Stimulated activated CD4-positive, alpha-beta T cell treated with anti-CD3 and anti-CD28 coated beads, Interleukin-12 subunit alpha, Interleukin-12 subunit beta, amount 100 ng/mL, for 48 hours (primary cell): Measurements from ENCODE around the gene OSBPL9.
"Not testable (repeated sequence)": the region's sequence is repeated elsewhere in the genome, so short reads cannot be mapped to it uniquely, and the experiment has no call there.

Source experiments
- DNase-seq, 3 donors: peaks; one replicate each; pipeline ENCODE4 v3.0.0-alpha.2; 2020; ENCODE audit warnings: low read depth in 2 of 3, low spot score in 1 of 3

Gene OSBPL9

GRCh38 chr1:51607681-51608095 lies 9.2 kb upstream of the OSBPL9 start:
- no peak for DNase-seq

GRCh38 chr1:51610104-51610503 lies 6.8 kb upstream of the OSBPL9 start:
- DNase-seq, result not testable (repeated sequence)

GRCh38 chr1:51610637-51611036 lies 6.3 kb upstream of the OSBPL9 start:
- DNase-seq, result no peak

GRCh38 chr1:51612447-51612961 lies 4.4 kb upstream of the OSBPL9 start:
- DNase-seq, result no peak

GRCh38 chr1:51615780-51616291 lies 1.1 kb upstream of the OSBPL9 start:
- DNase-seq, result no peak

- no peak for DNase-seq
Observed at GRCh38 chr1:51616490-51616889, 402 bp upstream of the OSBPL9 start.

GRCh38 chr1:51618715-51619114 lies 1.8 kb downstream of the OSBPL9 start:
- DNase-seq, result no peak

GRCh38 chr1:51620470-51620869 lies 3.6 kb downstream of the OSBPL9 start:
- no peak for DNase-seq

- DNase-seq, result no peak
Observed at GRCh38 chr1:51621161-51621560, 4.3 kb downstream of the OSBPL9 start.

GRCh38 chr1:51621841-51622454 lies 5.1 kb downstream of the OSBPL9 start:
- DNase-seq, result no peak

GRCh38 chr1:51622455-51622913 lies 5.6 kb downstream of the OSBPL9 start:
- peak in 1 of 3 donors; percentile 3 for DNase-seq

GRCh38 chr1:51623025-51623424 lies 6.1 kb downstream of the OSBPL9 start:
- DNase-seq, result no peak

- DNase-seq, result no peak
Observed at GRCh38 chr1:51623450-51623849, 6.6 kb downstream of the OSBPL9 start.

GRCh38 chr1:51624855-51625254 lies 8.0 kb downstream of the OSBPL9 start:
- DNase-seq, result no peak

- DNase-seq, result no peak
Observed at GRCh38 chr1:51627672-51628071, 10.8 kb downstream of the OSBPL9 start.

- DNase-seq, result no peak
Observed at GRCh38 chr1:51628715-51629590, 12.1 kb downstream of the OSBPL9 start.

GRCh38 chr1:51629918-51630317 lies 13.0 kb downstream of the OSBPL9 start:
- no peak for DNase-seq

- no peak for DNase-seq
Observed at GRCh38 chr1:51630393-51630792, 13.5 kb downstream of the OSBPL9 start.

- no peak for DNase-seq
Observed at GRCh38 chr1:51630922-51631321, 14.0 kb downstream of the OSBPL9 start.

GRCh38 chr1:51631747-51632146 lies 14.9 kb downstream of the OSBPL9 start:
- DNase-seq, result no peak

- no peak for DNase-seq
Observed at GRCh38 chr1:51634618-51635017, 17.7 kb downstream of the OSBPL9 start.

GRCh38 chr1:51635615-51636014 lies 18.7 kb downstream of the OSBPL9 start:
- no peak for DNase-seq
